HCT116 (cell line): ENCODE measurements around the gene ABR. TPM values are rescaled to one million over a fixed set of nuclear protein-coding genes. Genes with fewer than 3 reads are reported as not detected.

Source experiments
- ATAC-seq: fragments of 200-7000 bp; cut with Tn5 transposase; 2 replicates; pipeline ENCODE4 v1.9.1; 2020; ENCODE audit warnings: mild to moderate bottlenecking, moderate library complexity
- BruUV-seq: library from RNA; stranded (reverse); fragments of 400-500 nt; replicated peaks from 2 replicates; lab custom pipeline; 2021; lab: Mats Ljungman, UMichigan
- CTCF ChIA-PET: fragments of 300-600 bp; sonication (Branson Sonifier 250); formaldehyde crosslinking; loops from one replicate; lab custom pipeline; 2021; ENCODE audit warnings: antibody characterized with exemption; lab: Charles Lee
- POLR2A ChIA-PET: fragments of 300-600, 350-600 bp; sonication (Branson Sonifier 250); formaldehyde crosslinking; loops from one replicate; lab custom pipeline; 2021; ENCODE audit warnings: antibody characterized with exemption; lab: Charles Lee
- RAD21 ChIA-PET, 2 experiments: fragments of 300-600 bp; sonication (Branson Sonifier 250); formaldehyde crosslinking; loops; one replicate each; lab custom pipeline; 2023; ENCODE audit warnings: low total read pairs in 2 of 2; ENCODE audit not compliant: uncharacterized antibody in 2 of 2, unreplicated experiment in 2 of 2, low non-redundant PET in 1 of 2; lab: Charles Lee
- DNase-seq: peaks from one replicate; pipeline ENCODE4 v3.0.0-alpha.2; 2010; ENCODE audit warnings: low read depth, low spot score
- H2AFZ ChIP-seq: fragments of 200-600 bp; shearing (Covaris generic), sonication (generic); 2 replicates; pipeline ENCODE4 v1.6.1; 2017; ENCODE audit warnings: low read depth, mixed run types, mixed read lengths, antibody characterized with exemption, low read length; ENCODE audit not compliant: poor library complexity, severe bottlenecking
- H3K27ac ChIP-seq: 2 replicates; pipeline ENCODE4 v1.5.1; 2012; ENCODE audit warnings: low read depth, low read length
- H3K27me3 ChIP-seq: fragments of 200-600 bp; sonication (generic); 2 replicates; pipeline ENCODE4 v1.6.1; 2016; ENCODE audit warnings: mixed run types, low read length, mixed read lengths; ENCODE audit not compliant: insufficient read depth
- H3K36me3 ChIP-seq, 2 experiments: fragments of 200-500 bp in 1 of 2; fragments of 200-600 bp in 1 of 2; sonication (Bioruptor generic) in 1 of 2; sonication (generic) in 1 of 2; 2 replicates each; pipeline versions ENCODE4 v1.5.1 to v1.6.1; 2014 to 2016; ENCODE audit warnings: low read length in 2 of 2, inconsistent platforms in 1 of 2, mixed read lengths in 1 of 2, mixed run types in 1 of 2; ENCODE audit not compliant: insufficient read depth in 2 of 2, control insufficient read depth in 1 of 2
- H3K4me1 ChIP-seq, 2 experiments: fragments of 200-600 bp in 1 of 2; sonication (generic) in 1 of 2; 2 replicates each; pipeline versions ENCODE4 v1.5.1 to v1.6.1; 2012 to 2017; ENCODE audit warnings: low read length in 2 of 2, inconsistent platforms in 1 of 2, mild to moderate bottlenecking in 1 of 2, mixed read lengths in 1 of 2, mixed run types in 1 of 2, moderate library complexity in 1 of 2; ENCODE audit not compliant: insufficient read depth in 2 of 2, control insufficient read depth in 1 of 2
- H3K4me2 ChIP-seq: fragments of 200-600 bp; sonication (generic); 2 replicates; pipeline ENCODE4 v1.6.1; 2017; ENCODE audit warnings: mixed run types, low read length, mixed read lengths
- H3K4me3 ChIP-seq, 2 experiments: fragments of 200-600 bp in 1 of 2; sonication (generic) in 1 of 2; replicated peaks in 1 of 2; 2 replicates each; pipeline ENCODE4 v1.5.1; 2011 to 2016; ENCODE audit warnings: low read length in 2 of 2, control low read depth in 1 of 2, low read depth in 1 of 2, mild to moderate bottlenecking in 1 of 2, mixed read lengths in 1 of 2, mixed run types in 1 of 2
- H3K79me2 ChIP-seq: fragments of 200-600 bp; sonication (generic); 2 replicates; pipeline ENCODE4 v1.6.1; 2017; ENCODE audit warnings: mild to moderate bottlenecking, mixed run types, low read length, moderate library complexity, mixed read lengths; ENCODE audit not compliant: insufficient read depth
- H3K9ac ChIP-seq: fragments of 200-600 bp; sonication (generic); 2 replicates; pipeline ENCODE4 v1.6.1; 2016; ENCODE audit warnings: low read length, mixed read lengths
- H3K9me2 ChIP-seq: fragments of 200-600 bp; sonication (generic), shearing (Covaris generic); 2 replicates; pipeline ENCODE4 v1.6.1; 2017; ENCODE audit warnings: mixed run types, mild to moderate bottlenecking, moderate library complexity; ENCODE audit not compliant: insufficient read depth
- H3K9me3 ChIP-seq, 2 experiments: fragments of 200-500 bp in 1 of 2; fragments of 200-600 bp in 1 of 2; sonication (Bioruptor generic) in 1 of 2; sonication (generic) in 1 of 2; 2 replicates each; pipeline ENCODE4 v1.6.1; 2014 to 2017; ENCODE audit warnings: low read length in 2 of 2, mixed read lengths in 2 of 2, inconsistent platforms in 1 of 2, low read depth in 1 of 2, mild to moderate bottlenecking in 1 of 2, mixed run types in 1 of 2, moderate library complexity in 1 of 2; ENCODE audit not compliant: control insufficient read depth in 1 of 2, insufficient read depth in 1 of 2
- H4K20me1 ChIP-seq: fragments of 200-600 bp; sonication (generic), shearing (Covaris generic); 2 replicates; pipeline ENCODE4 v1.6.1; 2017; ENCODE audit warnings: mixed run types, mild to moderate bottlenecking, moderate library complexity; ENCODE audit not compliant: insufficient read depth
- ATF3 ChIP-seq: IDR thresholded peaks from 2 replicates; pipeline ENCODE4 v1.6.1; 2012
- CBX3 ChIP-seq: IDR thresholded peaks from 2 replicates; pipeline ENCODE4 v1.6.1; 2012; ENCODE audit warnings: low read depth
- CEBPB ChIP-seq: IDR thresholded peaks from 2 replicates; pipeline ENCODE4 v1.6.1; 2012; ENCODE audit warnings: low read depth
- CTCF ChIP-seq, 3 experiments: fragments of 200-600 bp in 1 of 3; sonication (generic) in 1 of 3; IDR thresholded peaks in 2 of 3; conservative IDR thresholded peaks in 1 of 3; 2 replicates each; pipeline ENCODE4 v1.5.1; 2012 to 2017; ENCODE audit warnings: low read depth in 2 of 3, low read length in 2 of 3, antibody characterized with exemption in 1 of 3, borderline replicate concordance in 1 of 3, control low read depth in 1 of 3, mild to moderate bottlenecking in 1 of 3, mixed read lengths in 1 of 3, mixed run types in 1 of 3, moderate library complexity in 1 of 3; ENCODE audit not compliant: insufficient read depth in 1 of 3
- EGR1 ChIP-seq: IDR thresholded peaks from 2 replicates; pipeline ENCODE4 v1.6.1; 2012; ENCODE audit warnings: low read depth
- EZH2 ChIP-seq: fragments of 200-600 bp; sonication (generic); IDR thresholded peaks from 2 replicates; pipeline ENCODE4 v1.6.1; 2017; ENCODE audit warnings: antibody characterized with exemption, mixed run types
- EZH2phosphoT487 ChIP-seq: fragments of 200-600 bp; IDR thresholded peaks from 2 replicates; pipeline ENCODE4 v1.6.1; 2018; ENCODE audit warnings: antibody characterized with exemption, borderline replicate concordance
- FOSL1 ChIP-seq: IDR thresholded peaks from 2 replicates; pipeline ENCODE4 v1.6.1; 2012; ENCODE audit warnings: low read depth
- JUND ChIP-seq: IDR thresholded peaks from 2 replicates; pipeline ENCODE4 v1.6.1; 2012
- MAX ChIP-seq: IDR thresholded peaks from 2 replicates; pipeline ENCODE4 v1.6.1; 2012
- POLR2AphosphoS5 ChIP-seq: IDR thresholded peaks from 2 replicates; pipeline ENCODE4 v1.6.1; 2011; ENCODE audit warnings: mild to moderate bottlenecking, low read depth, low read length, moderate library complexity
- SIN3A ChIP-seq: IDR thresholded peaks from 2 replicates; pipeline ENCODE4 v1.6.1; 2012; ENCODE audit warnings: low read depth
- SP1 ChIP-seq: IDR thresholded peaks from 2 replicates; pipeline ENCODE4 v1.6.1; 2012; ENCODE audit warnings: low read depth
- SRF ChIP-seq: IDR thresholded peaks from 2 replicates; pipeline ENCODE4 v1.6.1; 2012; ENCODE audit warnings: low read depth
- TCF7L2 ChIP-seq: IDR thresholded peaks from 2 replicates; pipeline ENCODE4 v1.7.0; 2011; ENCODE audit warnings: borderline replicate concordance, inconsistent platforms; ENCODE audit not compliant: insufficient read depth, insufficient read length; ENCODE audit errors: extremely low read depth
- ZBTB33 ChIP-seq: IDR thresholded peaks from 2 replicates; pipeline ENCODE4 v1.6.1; 2011; ENCODE audit warnings: mild to moderate bottlenecking, low read length, moderate library complexity; ENCODE audit not compliant: insufficient replicate concordance; ENCODE audit errors: extremely low read depth
- ZFX ChIP-seq: fragments of 450-650 bp; IDR thresholded peaks from 2 replicates; pipeline ENCODE4 v1.6.1; 2017
- ZNF274 ChIP-seq: fragments of 200-500 bp; sonication (Bioruptor generic); IDR thresholded peaks from 2 replicates; pipeline ENCODE4 v1.6.1; 2014; ENCODE audit warnings: mild to moderate bottlenecking, low read depth, low read length, inconsistent platforms
- intact Hi-C: fragments of 100-400 bp; cut with micrococcal nuclease; formaldehyde crosslinking; loops from 2 replicates; pipeline ENCODE4 v1.10.0; 2022
- total RNA-seq: library from RNA; stranded (reverse); gene quantifications from one replicate; pipeline ENCODE4 v1.2.1, GENCODE V29; 2021; ENCODE audit not compliant: unreplicated experiment

The ABR gene
- total RNA-seq, 1 experiment from 2014 or later = 58.5 TPM

GRCh38 chr17:1160591-1161390, 19.0 kb downstream of the ABR start:
- ChIA-PET CTCF (no interaction called here), RAD21 (no interaction called here), POLR2A (no interaction called here)
- Histone ChIP-seq H3K9ac (no peak overlapping the region), H3K27ac (no peak overlapping the region), H3K4me3 (no peak overlapping the region), H3K9me2 (no peaks in the 10 kb centered on the region), H3K27me3 (no peaks in the 10 kb centered on the region), H4K20me1 (no peaks in the 10 kb centered on the region), H3K4me1 (no peaks in the 10 kb centered on the region), H3K36me3 (no peaks in the 10 kb centered on the region; a peak in 1 of 4 replicates), H3K79me2 (no peaks in the 10 kb centered on the region), H3K4me2 (no peak overlapping the region), H2AFZ (no peak overlapping the region), H3K9me3 (no peaks in the 10 kb centered on the region)
- DNase-seq (no peak), ATAC-seq (no peak)
- intact Hi-C loops = no loop called here
- no TSS peak for BruUV-seq
- no peak for TF ChIP-seq ZFX
- TF ChIP-seq EZH2 = no peak
- TF ChIP-seq MAX = no peak
- TF ChIP-seq POLR2AphosphoS5 = no peak
- TF ChIP-seq EGR1 = no peak
- TF ChIP-seq SP1 = no peak
- TF ChIP-seq EZH2phosphoT487 = no peak
- TF ChIP-seq SIN3A = no peak
- TF ChIP-seq ZNF274 = no peak
- no peak for TF ChIP-seq ZBTB33
- TF ChIP-seq ATF3 = no peak
- TF ChIP-seq JUND = no peak
- TF ChIP-seq SRF = no peak
- TF ChIP-seq FOSL1 = no peak
- no peak for TF ChIP-seq CBX3
- TF ChIP-seq CTCF (IDR thresholded peaks at IDR 0.05 in 2 of 3, conservative IDR thresholded peaks at IDR 0.05 in 1 of 3; ENCODE audit: borderline replicate concordance in 1 of 3, insufficient read depth in 1 of 3, low read depth in 2 of 3, low read length in 2 of 3) = no peak
- no peak for TF ChIP-seq TCF7L2
- no peak for TF ChIP-seq CEBPB
